ENCODE results near the gene GFRA1.

The GFRA1 gene

GRCh38 chr10:116270771-116271592 lies 2.0 kb downstream of the GFRA1 start:
- no peak for DNase-seq (ENCODE audit: low read depth)

GRCh38 chr10:116270126-116270770 lies 2.8 kb downstream of the GFRA1 start:
- no peak for DNase-seq (ENCODE audit: low read depth)

GRCh38 chr10:116269619-116270018 lies 3.4 kb downstream of the GFRA1 start:
- DNase-seq (ENCODE audit: low read depth): no peak

- no peak for DNase-seq (ENCODE audit: low read depth)
Measured at GRCh38 chr10:116268976-116269375, 4.0 kb downstream of the GFRA1 start.

GRCh38 chr10:116265686-116266085 lies 7.3 kb downstream of the GFRA1 start:
- no peak for DNase-seq (ENCODE audit: low read depth)

GRCh38 chr10:116263870-116264655 lies 8.9 kb downstream of the GFRA1 start:
- no peak for DNase-seq (ENCODE audit: low read depth)

GRCh38 chr10:116262678-116263077 lies 10.3 kb downstream of the GFRA1 start:
- no peak for DNase-seq (ENCODE audit: low read depth)

- DNase-seq (ENCODE audit: low read depth): no peak
Measured at GRCh38 chr10:116260599-116260998, 12.4 kb downstream of the GFRA1 start.

GRCh38 chr10:116259638-116260037 lies 13.4 kb downstream of the GFRA1 start:
- no peak for DNase-seq (ENCODE audit: low read depth)

- DNase-seq (ENCODE audit: low read depth): no peak
Measured at GRCh38 chr10:116257785-116258184, 15.2 kb downstream of the GFRA1 start.

GRCh38 chr10:116256752-116257259 lies 16.2 kb downstream of the GFRA1 start:
- DNase-seq (ENCODE audit: low read depth): no peak

- DNase-seq (ENCODE audit: low read depth): no peak
Measured at GRCh38 chr10:116255886-116256751, 16.9 kb downstream of the GFRA1 start.

- no peak for DNase-seq (ENCODE audit: low read depth)
Measured at GRCh38 chr10:116254422-116255155, 18.4 kb downstream of the GFRA1 start.

- DNase-seq (ENCODE audit: low read depth): no peak
Measured at GRCh38 chr10:116253716-116254115, 19.3 kb downstream of the GFRA1 start.

GRCh38 chr10:116251602-116252395 lies 21.2 kb downstream of the GFRA1 start:
- DNase-seq (ENCODE audit: low read depth): no peak

- DNase-seq (ENCODE audit: low read depth): no peak
Measured at GRCh38 chr10:116247691-116248090, 25.3 kb downstream of the GFRA1 start.

- no peak for DNase-seq (ENCODE audit: low read depth)
Measured at GRCh38 chr10:116246263-116246662, 26.7 kb downstream of the GFRA1 start.

GRCh38 chr10:116245156-116245555 lies 27.9 kb downstream of the GFRA1 start:
- DNase-seq (ENCODE audit: low read depth): no peak

GRCh38 chr10:116241642-116242410 lies 31.2 kb downstream of the GFRA1 start:
- DNase-seq (ENCODE audit: low read depth): no peak
